GM23338 (cell line): Measurements from ENCODE around the gene HACE1.

Experiments
- CREB1 ChIP-seq: fragments of 250-450 bp; sonication (Bioruptor Pico); IDR thresholded peaks from 2 replicates; pipeline ENCODE4 v1.5.0; 2020; ENCODE audit warnings: low read depth, mild to moderate bottlenecking, moderate library complexity
- EZH2 ChIP-seq: fragments of 200-600 bp; sonication (generic); IDR thresholded peaks from one replicate; pipeline ENCODE4 v1.8.0; 2017; ENCODE audit warnings: antibody characterized with exemption, mild to moderate bottlenecking, low read depth; ENCODE audit not compliant: unreplicated experiment
- EZH2phosphoT487 ChIP-seq: fragments of 200-600 bp; sonication (generic); IDR thresholded peaks from one replicate; pipeline ENCODE4 v1.8.1; 2018; ENCODE audit warnings: antibody characterized with exemption; ENCODE audit not compliant: unreplicated experiment
- JUNB ChIP-seq: IDR thresholded peaks from one replicate; pipeline ENCODE4 v1.6.1; 2016; ENCODE audit warnings: antibody characterized with exemption; ENCODE audit not compliant: unreplicated experiment
- POLR2AphosphoS5 ChIP-seq: IDR thresholded peaks from 2 replicates; pipeline ENCODE4 v1.6.1; 2016; ENCODE audit warnings: antibody characterized with exemption, low read depth
- ZNF331 ChIP-seq: fragments of 250-450 bp; sonication (Bioruptor Pico); IDR thresholded peaks from 2 replicates; pipeline ENCODE4 v1.5.0; 2020; ENCODE audit warnings: low read depth, mild to moderate bottlenecking, moderate library complexity
- TF ChIP-seq, protein P1 (sequence below), 2 experiments: fragments of 200-600 bp in 1 of 2; sonication (generic) in 1 of 2; conservative IDR thresholded peaks; 2 replicates each; pipeline versions ENCODE4 v1.5.1 to v1.6.1; 2016 to 2017; ENCODE audit warnings: antibody characterized with exemption in 2 of 2, low read depth in 2 of 2, mild to moderate bottlenecking in 2 of 2, moderate library complexity in 1 of 2
- TF ChIP-seq, protein P2 (sequence below): fragments of 250-450 bp; sonication (Bioruptor Pico); IDR thresholded peaks from 2 replicates; pipeline ENCODE4 v1.5.0; 2020; ENCODE audit warnings: mild to moderate bottlenecking, moderate library complexity
- TF ChIP-seq, protein P3 (sequence below): IDR thresholded peaks from one replicate; pipeline ENCODE4 v1.6.1; 2018; ENCODE audit warnings: antibody characterized with exemption; ENCODE audit not compliant: unreplicated experiment

DNA sequence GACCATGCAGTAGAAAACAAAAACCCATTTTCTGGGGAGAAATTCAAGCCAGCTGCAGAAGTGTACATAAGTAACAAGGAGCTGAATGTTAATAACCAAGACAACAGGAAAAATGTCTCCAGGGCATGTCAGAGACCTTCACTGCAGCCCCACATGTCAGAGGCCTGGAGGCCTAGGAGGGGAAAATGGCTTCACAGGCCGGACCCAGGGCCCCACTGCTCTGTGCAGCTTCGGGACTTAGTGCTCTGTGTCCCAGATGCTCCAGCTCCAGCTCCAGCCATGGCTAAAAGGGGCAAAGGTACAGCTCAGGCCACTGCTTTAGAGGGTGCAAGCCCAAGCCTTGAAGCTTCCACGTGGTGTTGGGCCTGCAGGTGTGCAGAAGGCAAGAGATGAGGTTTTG, 43.6 kb downstream of the HACE1 start:
- TF ChIP-seq CREB1 = no peak
- TF ChIP-seq, protein P1, sequence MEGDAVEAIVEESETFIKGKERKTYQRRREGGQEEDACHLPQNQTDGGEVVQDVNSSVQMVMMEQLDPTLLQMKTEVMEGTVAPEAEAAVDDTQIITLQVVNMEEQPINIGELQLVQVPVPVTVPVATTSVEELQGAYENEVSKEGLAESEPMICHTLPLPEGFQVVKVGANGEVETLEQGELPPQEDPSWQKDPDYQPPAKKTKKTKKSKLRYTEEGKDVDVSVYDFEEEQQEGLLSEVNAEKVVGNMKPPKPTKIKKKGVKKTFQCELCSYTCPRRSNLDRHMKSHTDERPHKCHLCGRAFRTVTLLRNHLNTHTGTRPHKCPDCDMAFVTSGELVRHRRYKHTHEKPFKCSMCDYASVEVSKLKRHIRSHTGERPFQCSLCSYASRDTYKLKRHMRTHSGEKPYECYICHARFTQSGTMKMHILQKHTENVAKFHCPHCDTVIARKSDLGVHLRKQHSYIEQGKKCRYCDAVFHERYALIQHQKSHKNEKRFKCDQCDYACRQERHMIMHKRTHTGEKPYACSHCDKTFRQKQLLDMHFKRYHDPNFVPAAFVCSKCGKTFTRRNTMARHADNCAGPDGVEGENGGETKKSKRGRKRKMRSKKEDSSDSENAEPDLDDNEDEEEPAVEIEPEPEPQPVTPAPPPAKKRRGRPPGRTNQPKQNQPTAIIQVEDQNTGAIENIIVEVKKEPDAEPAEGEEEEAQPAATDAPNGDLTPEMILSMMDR (conservative IDR thresholded peaks at IDR 0.05; ENCODE audit: low read depth in 2 of 2) = no peak
- TF ChIP-seq POLR2AphosphoS5 = no peak
- TF ChIP-seq EZH2phosphoT487 = no peak
- no peak for TF ChIP-seq EZH2
- TF ChIP-seq, protein P2, sequence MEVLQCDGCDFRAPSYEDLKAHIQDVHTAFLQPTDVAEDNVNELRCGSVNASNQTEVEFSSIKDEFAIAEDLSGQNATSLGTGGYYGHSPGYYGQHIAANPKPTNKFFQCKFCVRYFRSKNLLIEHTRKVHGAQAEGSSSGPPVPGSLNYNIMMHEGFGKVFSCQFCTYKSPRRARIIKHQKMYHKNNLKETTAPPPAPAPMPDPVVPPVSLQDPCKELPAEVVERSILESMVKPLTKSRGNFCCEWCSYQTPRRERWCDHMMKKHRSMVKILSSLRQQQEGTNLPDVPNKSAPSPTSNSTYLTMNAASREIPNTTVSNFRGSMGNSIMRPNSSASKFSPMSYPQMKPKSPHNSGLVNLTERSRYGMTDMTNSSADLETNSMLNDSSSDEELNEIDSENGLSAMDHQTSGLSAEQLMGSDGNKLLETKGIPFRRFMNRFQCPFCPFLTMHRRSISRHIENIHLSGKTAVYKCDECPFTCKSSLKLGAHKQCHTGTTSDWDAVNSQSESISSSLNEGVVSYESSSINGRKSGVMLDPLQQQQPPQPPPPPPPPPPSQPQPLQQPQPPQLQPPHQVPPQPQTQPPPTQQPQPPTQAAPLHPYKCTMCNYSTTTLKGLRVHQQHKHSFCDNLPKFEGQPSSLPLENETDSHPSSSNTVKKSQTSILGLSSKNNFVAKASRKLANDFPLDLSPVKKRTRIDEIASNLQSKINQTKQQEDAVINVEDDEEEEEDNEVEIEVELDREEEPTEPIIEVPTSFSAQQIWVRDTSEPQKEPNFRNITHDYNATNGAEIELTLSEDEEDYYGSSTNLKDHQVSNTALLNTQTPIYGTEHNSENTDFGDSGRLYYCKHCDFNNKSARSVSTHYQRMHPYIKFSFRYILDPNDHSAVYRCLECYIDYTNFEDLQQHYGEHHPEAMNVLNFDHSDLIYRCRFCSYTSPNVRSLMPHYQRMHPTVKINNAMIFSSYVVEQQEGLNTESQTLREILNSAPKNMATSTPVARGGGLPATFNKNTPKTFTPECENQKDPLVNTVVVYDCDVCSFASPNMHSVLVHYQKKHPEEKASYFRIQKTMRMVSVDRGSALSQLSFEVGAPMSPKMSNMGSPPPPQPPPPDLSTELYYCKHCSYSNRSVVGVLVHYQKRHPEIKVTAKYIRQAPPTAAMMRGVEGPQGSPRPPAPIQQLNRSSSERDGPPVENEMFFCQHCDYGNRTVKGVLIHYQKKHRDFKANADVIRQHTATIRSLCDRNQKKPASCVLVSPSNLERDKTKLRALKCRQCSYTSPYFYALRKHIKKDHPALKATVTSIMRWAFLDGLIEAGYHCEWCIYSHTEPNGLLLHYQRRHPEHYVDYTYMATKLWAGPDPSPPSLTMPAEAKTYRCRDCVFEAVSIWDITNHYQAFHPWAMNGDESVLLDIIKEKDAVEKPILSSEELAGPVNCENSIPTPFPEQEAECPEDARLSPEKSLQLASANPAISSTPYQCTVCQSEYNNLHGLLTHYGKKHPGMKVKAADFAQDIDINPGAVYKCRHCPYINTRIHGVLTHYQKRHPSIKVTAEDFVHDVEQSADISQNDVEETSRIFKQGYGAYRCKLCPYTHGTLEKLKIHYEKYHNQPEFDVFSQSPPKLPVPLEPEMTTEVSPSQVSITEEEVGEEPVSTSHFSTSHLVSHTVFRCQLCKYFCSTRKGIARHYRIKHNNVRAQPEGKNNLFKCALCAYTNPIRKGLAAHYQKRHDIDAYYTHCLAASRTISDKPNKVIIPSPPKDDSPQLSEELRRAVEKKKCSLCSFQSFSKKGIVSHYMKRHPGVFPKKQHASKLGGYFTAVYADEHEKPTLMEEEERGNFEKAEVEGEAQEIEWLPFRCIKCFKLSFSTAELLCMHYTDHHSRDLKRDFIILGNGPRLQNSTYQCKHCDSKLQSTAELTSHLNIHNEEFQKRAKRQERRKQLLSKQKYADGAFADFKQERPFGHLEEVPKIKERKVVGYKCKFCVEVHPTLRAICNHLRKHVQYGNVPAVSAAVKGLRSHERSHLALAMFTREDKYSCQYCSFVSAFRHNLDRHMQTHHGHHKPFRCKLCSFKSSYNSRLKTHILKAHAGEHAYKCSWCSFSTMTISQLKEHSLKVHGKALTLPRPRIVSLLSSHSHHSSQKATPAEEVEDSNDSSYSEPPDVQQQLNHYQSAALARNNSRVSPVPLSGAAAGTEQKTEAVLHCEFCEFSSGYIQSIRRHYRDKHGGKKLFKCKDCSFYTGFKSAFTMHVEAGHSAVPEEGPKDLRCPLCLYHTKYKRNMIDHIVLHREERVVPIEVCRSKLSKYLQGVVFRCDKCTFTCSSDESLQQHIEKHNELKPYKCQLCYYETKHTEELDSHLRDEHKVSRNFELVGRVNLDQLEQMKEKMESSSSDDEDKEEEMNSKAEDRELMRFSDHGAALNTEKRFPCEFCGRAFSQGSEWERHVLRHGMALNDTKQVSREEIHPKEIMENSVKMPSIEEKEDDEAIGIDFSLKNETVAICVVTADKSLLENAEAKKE (CRISPR knock-in tag) = no peak
- no peak for TF ChIP-seq ZNF331 (CRISPR knock-in tag)
- TF ChIP-seq, protein P3, sequence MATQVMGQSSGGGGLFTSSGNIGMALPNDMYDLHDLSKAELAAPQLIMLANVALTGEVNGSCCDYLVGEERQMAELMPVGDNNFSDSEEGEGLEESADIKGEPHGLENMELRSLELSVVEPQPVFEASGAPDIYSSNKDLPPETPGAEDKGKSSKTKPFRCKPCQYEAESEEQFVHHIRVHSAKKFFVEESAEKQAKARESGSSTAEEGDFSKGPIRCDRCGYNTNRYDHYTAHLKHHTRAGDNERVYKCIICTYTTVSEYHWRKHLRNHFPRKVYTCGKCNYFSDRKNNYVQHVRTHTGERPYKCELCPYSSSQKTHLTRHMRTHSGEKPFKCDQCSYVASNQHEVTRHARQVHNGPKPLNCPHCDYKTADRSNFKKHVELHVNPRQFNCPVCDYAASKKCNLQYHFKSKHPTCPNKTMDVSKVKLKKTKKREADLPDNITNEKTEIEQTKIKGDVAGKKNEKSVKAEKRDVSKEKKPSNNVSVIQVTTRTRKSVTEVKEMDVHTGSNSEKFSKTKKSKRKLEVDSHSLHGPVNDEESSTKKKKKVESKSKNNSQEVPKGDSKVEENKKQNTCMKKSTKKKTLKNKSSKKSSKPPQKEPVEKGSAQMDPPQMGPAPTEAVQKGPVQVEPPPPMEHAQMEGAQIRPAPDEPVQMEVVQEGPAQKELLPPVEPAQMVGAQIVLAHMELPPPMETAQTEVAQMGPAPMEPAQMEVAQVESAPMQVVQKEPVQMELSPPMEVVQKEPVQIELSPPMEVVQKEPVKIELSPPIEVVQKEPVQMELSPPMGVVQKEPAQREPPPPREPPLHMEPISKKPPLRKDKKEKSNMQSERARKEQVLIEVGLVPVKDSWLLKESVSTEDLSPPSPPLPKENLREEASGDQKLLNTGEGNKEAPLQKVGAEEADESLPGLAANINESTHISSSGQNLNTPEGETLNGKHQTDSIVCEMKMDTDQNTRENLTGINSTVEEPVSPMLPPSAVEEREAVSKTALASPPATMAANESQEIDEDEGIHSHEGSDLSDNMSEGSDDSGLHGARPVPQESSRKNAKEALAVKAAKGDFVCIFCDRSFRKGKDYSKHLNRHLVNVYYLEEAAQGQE = no peak
- no peak for TF ChIP-seq JUNB
